K562 (cell line): ENCODE data around the gene YBEY. TPM values are rescaled to one million over a fixed set of nuclear protein-coding genes. Genes with fewer than 3 reads are reported as not detected.

Source experiments
- POLR2G ChIP-seq: fragments of 200-400 bp; formaldehyde crosslinking; IDR thresholded peaks from 2 replicates; pipeline ENCODE4 v1.6.1; 2017; ENCODE audit warnings: low read depth, mild to moderate bottlenecking, antibody characterized with exemption, low read length, moderate library complexity
- RBM34 ChIP-seq: fragments of 200-400 bp; formaldehyde crosslinking; IDR thresholded peaks from 2 replicates; pipeline ENCODE4 v1.6.1; 2018; ENCODE audit warnings: low read length, borderline replicate concordance; ENCODE audit not compliant: insufficient read depth
- ZNF76 ChIP-seq: fragments of 250-450 bp; sonication (Bioruptor Pico); IDR thresholded peaks from 2 replicates; pipeline ENCODE4 v1.4.0; 2020; ENCODE audit warnings: mild to moderate bottlenecking, moderate library complexity, borderline replicate concordance
- polyA plus RNA-seq, 8 experiments: library from polyadenylated mRNA; depleted of rRNA in 4 of 8; stranded (reverse) in 5 of 8; unstranded in 3 of 8; fragments of >200 nt; fragmentation: Nextera tagmentation in 2 of 8; fragmentation: Illumina TruSeq in 1 of 8; extraction: Ambion mirVana in 2 of 8; extraction: Trizol in 1 of 8; gene quantifications; 2 replicates each; pipeline versions ENCODE4 v1.2.1 to v1.2.3, GENCODE V29; 2011 to 2014; ENCODE audit warnings: inconsistent platforms in 1 of 8, missing spikeins in 1 of 8
- total RNA-seq, 7 experiments: library from RNA; depleted of rRNA in 6 of 7; stranded (reverse); fragments of >200 nt in 6 of 7; fragmentation: Illumina TruSeq in 2 of 7; extraction: Trizol in 2 of 7; gene quantifications; 2 replicates each; pipeline versions ENCODE4 v1.2.1 to v1.2.3, GENCODE V29; 2011 to 2021; ENCODE audit warnings: low replicate concordance in 1 of 7
- TF ChIP-seq, protein P1 (sequence below), 2 experiments: fragments of 450-650 bp; IDR thresholded peaks; 2 replicates each; pipeline ENCODE4 v1.6.1; 2016; ENCODE audit warnings: mild to moderate bottlenecking in 2 of 2, borderline replicate concordance in 1 of 2, low read depth in 1 of 2, moderate library complexity in 1 of 2

The YBEY gene
- total and polyA plus RNA-seq, 9 of the 15 experiments (the other 6 are each of a cell fraction or from before 2014, with no cell fraction given), result 6.4 to 28.0 (median 12.4) TPM

DNA sequence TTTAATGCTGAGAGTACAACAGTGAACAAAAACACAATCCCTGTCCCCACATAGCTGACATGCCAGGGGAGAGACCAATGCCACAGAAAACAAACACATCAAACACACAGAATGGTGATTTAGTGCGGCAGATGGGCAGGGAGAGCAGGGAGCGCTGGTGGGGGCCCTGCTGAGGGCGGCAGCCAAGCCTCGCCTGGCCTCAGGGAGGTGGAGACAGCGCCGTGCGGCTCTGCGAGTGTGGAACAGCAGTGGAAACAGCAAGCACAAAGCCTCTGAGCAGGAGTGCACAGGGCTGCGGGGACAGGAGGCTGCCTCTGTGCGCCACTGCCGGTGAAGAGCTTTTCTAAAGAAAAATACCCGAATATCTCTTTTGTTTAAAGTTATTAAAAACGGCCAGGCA is 17.8 kb upstream of the YBEY start (continued):
- TF ChIP-seq, protein P1, sequence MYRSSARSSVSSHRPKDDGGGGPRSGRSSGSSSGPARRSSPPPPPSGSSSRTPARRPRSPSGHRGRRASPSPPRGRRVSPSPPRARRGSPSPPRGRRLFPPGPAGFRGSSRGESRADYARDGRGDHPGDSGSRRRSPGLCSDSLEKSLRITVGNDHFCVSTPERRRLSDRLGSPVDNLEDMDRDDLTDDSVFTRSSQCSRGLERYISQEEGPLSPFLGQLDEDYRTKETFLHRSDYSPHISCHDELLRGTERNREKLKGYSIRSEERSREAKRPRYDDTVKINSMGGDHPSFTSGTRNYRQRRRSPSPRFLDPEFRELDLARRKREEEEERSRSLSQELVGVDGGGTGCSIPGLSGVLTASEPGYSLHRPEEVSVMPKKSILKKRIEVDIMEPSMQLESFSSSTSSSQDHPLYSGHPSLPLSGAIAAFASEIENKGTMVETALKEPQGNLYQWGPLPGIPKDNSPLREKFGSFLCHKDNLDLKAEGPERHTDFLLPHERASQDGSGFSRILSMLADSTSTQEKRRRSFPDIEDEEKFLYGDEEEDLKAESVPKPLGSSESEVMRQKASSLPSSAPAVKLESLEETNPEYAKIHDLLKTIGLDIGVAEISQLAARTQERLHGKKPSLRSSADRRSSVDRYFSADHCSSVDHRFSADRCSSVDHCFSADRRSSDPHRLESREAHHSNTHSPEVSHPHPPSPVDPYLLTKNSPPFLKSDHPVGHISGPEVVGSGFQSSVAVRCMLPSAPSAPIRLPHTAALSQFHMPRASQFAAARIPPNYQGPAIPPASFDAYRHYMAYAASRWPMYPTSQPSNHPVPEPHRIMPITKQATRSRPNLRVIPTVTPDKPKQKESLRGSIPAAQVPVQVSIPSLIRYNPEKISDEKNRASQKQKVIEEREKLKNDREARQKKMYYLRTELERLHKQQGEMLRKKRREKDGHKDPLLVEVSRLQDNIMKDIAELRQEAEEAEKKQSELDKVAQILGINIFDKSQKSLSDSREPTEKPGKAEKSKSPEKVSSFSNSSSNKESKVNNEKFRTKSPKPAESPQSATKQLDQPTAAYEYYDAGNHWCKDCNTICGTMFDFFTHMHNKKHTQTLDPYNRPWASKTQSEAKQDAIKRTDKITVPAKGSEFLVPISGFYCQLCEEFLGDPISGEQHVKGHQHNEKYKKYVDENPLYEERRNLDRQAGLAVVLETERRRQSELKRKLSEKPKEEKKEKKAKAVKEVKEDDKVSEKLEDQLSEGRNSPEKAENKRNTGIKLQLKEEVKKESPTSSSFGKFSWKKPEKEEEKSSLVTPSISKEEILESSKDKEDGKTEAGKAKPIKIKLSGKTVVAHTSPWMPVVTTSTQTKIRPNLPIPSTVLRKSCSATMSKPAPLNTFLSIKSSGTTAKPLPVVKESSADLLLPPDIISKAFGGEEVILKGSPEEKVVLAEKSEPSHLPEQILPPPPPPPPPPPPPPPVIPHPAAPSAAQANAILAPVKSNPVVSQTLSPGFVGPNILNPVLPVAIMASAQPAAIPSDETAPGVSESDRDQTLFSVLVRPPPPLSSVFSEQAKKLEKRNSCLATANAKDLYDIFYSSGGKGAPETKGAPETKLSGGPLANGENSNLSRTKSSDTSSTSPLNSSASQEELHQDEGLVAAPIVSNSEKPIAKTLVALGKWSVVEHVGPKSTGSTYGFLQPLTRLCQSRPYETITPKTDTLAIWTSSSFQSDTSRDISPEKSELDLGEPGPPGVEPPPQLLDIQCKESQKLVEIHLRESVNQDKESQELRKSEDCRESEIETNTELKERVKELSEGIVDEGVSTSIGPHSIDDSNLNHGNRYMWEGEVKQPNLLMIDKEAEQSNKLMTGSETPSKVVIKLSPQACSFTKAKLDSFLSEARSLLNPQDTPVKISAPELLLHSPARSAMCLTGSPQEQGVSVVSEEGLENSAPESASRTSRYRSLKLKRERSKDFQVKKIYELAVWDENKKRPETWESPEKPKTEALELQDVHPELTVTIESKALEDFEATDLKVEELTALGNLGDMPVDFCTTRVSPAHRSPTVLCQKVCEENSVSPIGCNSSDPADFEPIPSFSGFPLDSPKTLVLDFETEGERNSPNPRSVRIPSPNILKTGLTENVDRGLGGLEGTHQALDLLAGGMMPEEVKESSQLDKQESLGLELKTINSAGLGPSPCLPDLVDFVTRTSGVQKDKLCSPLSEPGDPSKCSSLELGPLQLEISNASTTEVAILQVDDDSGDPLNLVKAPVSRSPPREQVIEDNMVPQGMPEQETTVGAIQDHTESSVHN (IDR thresholded peaks at IDR 0.05; ENCODE audit: borderline replicate concordance in 1 of 2, low read depth in 1 of 2), result no peak
- TF ChIP-seq ZNF76 (no peak), RBM34 (no peak), POLR2G (peak; percentile 62)
